ENCODE results near the gene MRPS18A. TPM values are rescaled to one million over a fixed set of nuclear protein-coding genes. Genes with fewer than 3 reads are reported as not detected.
"Not testable (repeated sequence)": the region's sequence is repeated elsewhere in the genome, so short reads cannot be mapped to it uniquely, and the experiment has no call there.

Gene MRPS18A
- total RNA-seq, 1 donor from 2014 or later = 34.5 TPM

- peak; percentile 33 for DNase-seq (ENCODE audit: low spot score)
- no peak overlapping the region for H3K4me2 ChIP-seq
- H3K79me2 ChIP-seq (ENCODE audit: low read depth) = no peaks in the 10 kb centered on the region
- no peaks in the 10 kb centered on the region for H3K27me3 ChIP-seq
- Mint-ChIP-seq H3K4me3 (no peak overlapping the region), H3K4me1 (peaks cover 22% of the 10 kb centered on the region), H3K27ac (peak overlapping the region; percentile 81), H3K36me3 (peaks cover 6% of the 10 kb centered on the region), H3K9me3 (peaks cover 4% of the 10 kb centered on the region), H3K27me3 (ENCODE audit: insufficient read depth, low read depth) (peaks cover 10% of the 10 kb centered on the region)
- H3K27ac ChIP-seq = no peak overlapping the region
- no peaks in the 10 kb centered on the region for H3K9me3 ChIP-seq (ENCODE audit: low read depth)
- H3K4me1 ChIP-seq = peaks cover 29% of the 10 kb centered on the region
- H2AFZ ChIP-seq (replicated peaks) = no peak overlapping the region
- H4K20me1 ChIP-seq (ENCODE audit: low read depth) = no peaks in the 10 kb centered on the region
- no peak overlapping the region for H3K9ac ChIP-seq
- TF ChIP-seq EZH2phosphoT487 (IDR thresholded peaks at IDR 0.05) (no peak), EZH2 (IDR thresholded peaks at IDR 0.05) (no peak)
- TF ChIP-seq, protein P1, sequence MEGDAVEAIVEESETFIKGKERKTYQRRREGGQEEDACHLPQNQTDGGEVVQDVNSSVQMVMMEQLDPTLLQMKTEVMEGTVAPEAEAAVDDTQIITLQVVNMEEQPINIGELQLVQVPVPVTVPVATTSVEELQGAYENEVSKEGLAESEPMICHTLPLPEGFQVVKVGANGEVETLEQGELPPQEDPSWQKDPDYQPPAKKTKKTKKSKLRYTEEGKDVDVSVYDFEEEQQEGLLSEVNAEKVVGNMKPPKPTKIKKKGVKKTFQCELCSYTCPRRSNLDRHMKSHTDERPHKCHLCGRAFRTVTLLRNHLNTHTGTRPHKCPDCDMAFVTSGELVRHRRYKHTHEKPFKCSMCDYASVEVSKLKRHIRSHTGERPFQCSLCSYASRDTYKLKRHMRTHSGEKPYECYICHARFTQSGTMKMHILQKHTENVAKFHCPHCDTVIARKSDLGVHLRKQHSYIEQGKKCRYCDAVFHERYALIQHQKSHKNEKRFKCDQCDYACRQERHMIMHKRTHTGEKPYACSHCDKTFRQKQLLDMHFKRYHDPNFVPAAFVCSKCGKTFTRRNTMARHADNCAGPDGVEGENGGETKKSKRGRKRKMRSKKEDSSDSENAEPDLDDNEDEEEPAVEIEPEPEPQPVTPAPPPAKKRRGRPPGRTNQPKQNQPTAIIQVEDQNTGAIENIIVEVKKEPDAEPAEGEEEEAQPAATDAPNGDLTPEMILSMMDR (IDR thresholded peaks at IDR 0.05) = no peak
- H3F3A ChIP-seq (ENCODE audit: low read depth) = peaks cover 43% of the 10 kb centered on the region
- no peak overlapping the region for H3K4me3 ChIP-seq
- no peaks in the 10 kb centered on the region for H3K36me3 ChIP-seq
Measured at GRCh38 chr6:43666196-43666920, 21.2 kb downstream of the MRPS18A start.

- H3K79me2 ChIP-seq (ENCODE audit: low read depth) = no peaks in the 10 kb centered on the region
- no peak overlapping the region for H3K27ac Mint-ChIP-seq
- H3K4me2 ChIP-seq = no peak overlapping the region
Measured at GRCh38 chr6:43665376-43665775, 22.2 kb downstream of the MRPS18A start.

GRCh38 chr6:43662948-43663347, 24.6 kb downstream of the MRPS18A start:
- not testable (repeated sequence) for H3K9me3 ChIP-seq (ENCODE audit: low read depth); H3K27ac Mint-ChIP-seq; H3K27me3 ChIP-seq; H3K4me1 ChIP-seq; H3K36me3 ChIP-seq; H3K4me3 ChIP-seq; DNase-seq (ENCODE audit: low spot score); H3K4me3 Mint-ChIP-seq; H4K20me1 ChIP-seq (ENCODE audit: low read depth); H3K4me2 ChIP-seq; H3K27me3 Mint-ChIP-seq (ENCODE audit: insufficient read depth, low read depth); H3K79me2 ChIP-seq (ENCODE audit: low read depth); H3K27ac ChIP-seq; H3K9ac ChIP-seq; H2AFZ ChIP-seq (replicated peaks)
- Mint-ChIP-seq H3K9me3 (peaks cover 12% of the 10 kb centered on the region), H3K36me3 (peaks cover 11% of the 10 kb centered on the region), H3K4me1 (peaks cover 11% of the 10 kb centered on the region)
- peaks cover 11% of the 10 kb centered on the region for H3F3A ChIP-seq (ENCODE audit: low read depth)

More at GRCh38 chr6:43665376-43665775, 22.2 kb downstream of the MRPS18A start:
- Histone ChIP-seq H3K27ac (no peak overlapping the region), H3K36me3 (no peaks in the 10 kb centered on the region), H4K20me1 (ENCODE audit: low read depth) (no peaks in the 10 kb centered on the region), H3F3A (ENCODE audit: low read depth) (peaks cover 34% of the 10 kb centered on the region), H3K4me1 (peaks cover 29% of the 10 kb centered on the region), H3K4me3 (no peak overlapping the region), H3K9me3 (ENCODE audit: low read depth) (peaks cover 4% of the 10 kb centered on the region), H2AFZ (replicated peaks) (no peak overlapping the region), H3K9ac (no peak overlapping the region), H3K27me3 (no peaks in the 10 kb centered on the region)
- H3K36me3 Mint-ChIP-seq = peaks cover 8% of the 10 kb centered on the region
- peaks cover 22% of the 10 kb centered on the region for H3K4me1 Mint-ChIP-seq
- no peak overlapping the region for H3K4me3 Mint-ChIP-seq
- TF ChIP-seq EZH2 (IDR thresholded peaks at IDR 0.05) = no peak
- TF ChIP-seq, protein P1 (IDR thresholded peaks at IDR 0.05) = no peak
- TF ChIP-seq EZH2phosphoT487 (IDR thresholded peaks at IDR 0.05) = no peak
- peaks cover 10% of the 10 kb centered on the region for H3K9me3 Mint-ChIP-seq
- no peak for DNase-seq (ENCODE audit: low spot score)
- peaks cover 8% of the 10 kb centered on the region for H3K27me3 Mint-ChIP-seq (ENCODE audit: insufficient read depth, low read depth)

- Histone ChIP-seq H3K4me3 (no peak overlapping the region), H3K4me2 (no peak overlapping the region), H3K27me3 (no peaks in the 10 kb centered on the region), H3K4me1 (peaks cover 6% of the 10 kb centered on the region), H4K20me1 (ENCODE audit: low read depth) (no peaks in the 10 kb centered on the region), H3K79me2 (ENCODE audit: low read depth) (no peaks in the 10 kb centered on the region), H3K36me3 (no peaks in the 10 kb centered on the region), H3K9ac (no peak overlapping the region), H3F3A (ENCODE audit: low read depth) (no peaks in the 10 kb centered on the region), H2AFZ (replicated peaks) (no peak overlapping the region), H3K27ac (no peak overlapping the region), H3K9me3 (ENCODE audit: low read depth) (peaks cover 4% of the 10 kb centered on the region)
- peaks cover 19% of the 10 kb centered on the region for H3K36me3 Mint-ChIP-seq
- H3K9me3 Mint-ChIP-seq = peaks cover 12% of the 10 kb centered on the region
- H3K27ac Mint-ChIP-seq = no peak overlapping the region
- DNase-seq (ENCODE audit: low spot score) = no peak
- H3K4me1 Mint-ChIP-seq = peaks cover 5% of the 10 kb centered on the region
- TF ChIP-seq, protein P1 (IDR thresholded peaks at IDR 0.05) = no peak
- TF ChIP-seq EZH2 (IDR thresholded peaks at IDR 0.05) (no peak), EZH2phosphoT487 (IDR thresholded peaks at IDR 0.05) (no peak)
- H3K4me3 Mint-ChIP-seq = no peak overlapping the region
- H3K27me3 Mint-ChIP-seq (ENCODE audit: insufficient read depth, low read depth) = peaks cover 2% of the 10 kb centered on the region
Measured at GRCh38 chr6:43658161-43658560, 29.4 kb downstream of the MRPS18A start.
